ENCODE measurements around the gene DSCAM.

Gene DSCAM

GRCh38 chr21:40152476-40152875 is 694.5 kb downstream of the DSCAM start:
- no peak for DNase-seq

- DNase-seq: no peak
Observed at GRCh38 chr21:40151611-40152010, 695.3 kb downstream of the DSCAM start.

GRCh38 chr21:40146216-40146837 is 700.6 kb downstream of the DSCAM start:
- no peak for DNase-seq

GRCh38 chr21:40143822-40144525 is 703.0 kb downstream of the DSCAM start:
- peak in 2 of 6 experiments; percentile 3 to 9 for DNase-seq

- no peak for DNase-seq
Observed at GRCh38 chr21:40141621-40142020, 705.3 kb downstream of the DSCAM start.

- no peak for DNase-seq
Observed at GRCh38 chr21:40140675-40141074, 706.3 kb downstream of the DSCAM start.

- DNase-seq: no peak
Observed at GRCh38 chr21:40139636-40140035, 707.3 kb downstream of the DSCAM start.

- DNase-seq: no peak
Observed at GRCh38 chr21:40136571-40136970, 710.4 kb downstream of the DSCAM start.

- DNase-seq: no peak
Observed at GRCh38 chr21:40134731-40135492, 712.0 kb downstream of the DSCAM start.

- no peak for DNase-seq
Observed at GRCh38 chr21:40130476-40130875, 716.5 kb downstream of the DSCAM start.

- no peak for DNase-seq
Observed at GRCh38 chr21:40129809-40130208, 717.1 kb downstream of the DSCAM start.

- DNase-seq: no peak
Observed at GRCh38 chr21:40128891-40129290, 718.1 kb downstream of the DSCAM start.

- no peak for DNase-seq
Observed at GRCh38 chr21:40120940-40121575, 725.9 kb downstream of the DSCAM start.

GRCh38 chr21:40118527-40118926 is 728.4 kb downstream of the DSCAM start:
- no peak for DNase-seq

- no peak for DNase-seq
Observed at GRCh38 chr21:40117236-40117635, 729.7 kb downstream of the DSCAM start.

GRCh38 chr21:40115775-40116174 is 731.2 kb downstream of the DSCAM start:
- DNase-seq: no peak

- no peak for DNase-seq
Observed at GRCh38 chr21:40102682-40103081, 744.3 kb downstream of the DSCAM start.

GRCh38 chr21:40099809-40100208 is 747.1 kb downstream of the DSCAM start:
- no peak for DNase-seq

- DNase-seq: no peak
Observed at GRCh38 chr21:40095477-40095876, 751.5 kb downstream of the DSCAM start.

GRCh38 chr21:40080385-40080784 is 766.6 kb downstream of the DSCAM start:
- no peak for DNase-seq

GRCh38 chr21:40074710-40075109 is 772.2 kb downstream of the DSCAM start:
- no peak for DNase-seq

GRCh38 chr21:40074198-40074597 is 772.8 kb downstream of the DSCAM start:
- no peak for DNase-seq

GRCh38 chr21:40073642-40074041 is 773.3 kb downstream of the DSCAM start:
- no peak for DNase-seq

- DNase-seq: no peak
Observed at GRCh38 chr21:40070871-40071270, 776.1 kb downstream of the DSCAM start.

Data from stimulated activated naive CD4-positive, alpha-beta T cell (primary cell).